Fibroblast of pulmonary artery (primary cell): ENCODE measurements around the gene LARGE1.

Source experiments
- DNase-seq: peaks from one replicate; pipeline ENCODE4 v3.0.0-alpha.2; 2010; ENCODE audit warnings: low read depth
- H3K4me3 ChIP-seq: replicated peaks from 2 replicates; pipeline ENCODE4 v1.5.1; 2011; ENCODE audit warnings: low read depth, mild to moderate bottlenecking, control low read depth, low read length, moderate library complexity
- TF ChIP-seq, protein P1 (sequence below): IDR thresholded peaks from 2 replicates; pipeline ENCODE4 v1.5.1; 2011; ENCODE audit warnings: mild to moderate bottlenecking, control low read depth, low read length, inconsistent platforms; ENCODE audit errors: missing control alignments

LARGE1 gene

DNA sequence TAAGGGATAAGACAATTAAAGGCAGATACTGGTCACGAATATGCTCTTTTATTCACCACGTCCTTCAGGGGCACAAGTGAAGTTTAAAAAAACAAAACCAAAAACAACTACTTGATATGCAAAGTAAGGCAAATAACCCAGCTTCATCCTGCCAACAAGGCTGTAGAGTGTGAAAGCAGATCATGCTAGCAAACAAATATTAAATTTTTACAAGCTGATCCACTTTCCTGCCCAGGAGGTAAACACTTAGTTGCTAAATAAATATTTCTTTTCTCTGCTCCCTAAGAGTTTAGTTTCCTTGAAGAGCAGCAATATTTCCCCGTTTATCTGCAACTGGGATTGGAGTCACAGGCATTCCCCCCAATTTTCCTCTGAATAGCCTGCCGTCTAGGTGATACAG is 300.2 kb downstream of the LARGE1 start:
- TF ChIP-seq, protein P1, sequence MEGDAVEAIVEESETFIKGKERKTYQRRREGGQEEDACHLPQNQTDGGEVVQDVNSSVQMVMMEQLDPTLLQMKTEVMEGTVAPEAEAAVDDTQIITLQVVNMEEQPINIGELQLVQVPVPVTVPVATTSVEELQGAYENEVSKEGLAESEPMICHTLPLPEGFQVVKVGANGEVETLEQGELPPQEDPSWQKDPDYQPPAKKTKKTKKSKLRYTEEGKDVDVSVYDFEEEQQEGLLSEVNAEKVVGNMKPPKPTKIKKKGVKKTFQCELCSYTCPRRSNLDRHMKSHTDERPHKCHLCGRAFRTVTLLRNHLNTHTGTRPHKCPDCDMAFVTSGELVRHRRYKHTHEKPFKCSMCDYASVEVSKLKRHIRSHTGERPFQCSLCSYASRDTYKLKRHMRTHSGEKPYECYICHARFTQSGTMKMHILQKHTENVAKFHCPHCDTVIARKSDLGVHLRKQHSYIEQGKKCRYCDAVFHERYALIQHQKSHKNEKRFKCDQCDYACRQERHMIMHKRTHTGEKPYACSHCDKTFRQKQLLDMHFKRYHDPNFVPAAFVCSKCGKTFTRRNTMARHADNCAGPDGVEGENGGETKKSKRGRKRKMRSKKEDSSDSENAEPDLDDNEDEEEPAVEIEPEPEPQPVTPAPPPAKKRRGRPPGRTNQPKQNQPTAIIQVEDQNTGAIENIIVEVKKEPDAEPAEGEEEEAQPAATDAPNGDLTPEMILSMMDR, result no peak

GRCh38 chr22:33606504-33606903 is 313.8 kb downstream of the LARGE1 start:
- no peak for DNase-seq
- TF ChIP-seq, protein P1, result no peak
- H3K4me3 ChIP-seq, result no peak overlapping the region

More for the DNA sequence above, 300.2 kb downstream of the LARGE1 start:
- DNase-seq, result no peak
- H3K4me3 ChIP-seq, result no peak overlapping the region

GRCh38 chr22:33605666-33606065 is 314.6 kb downstream of the LARGE1 start:
- TF ChIP-seq, protein P1, result no peak
- DNase-seq, result no peak
- no peak overlapping the region for H3K4me3 ChIP-seq

DNA sequence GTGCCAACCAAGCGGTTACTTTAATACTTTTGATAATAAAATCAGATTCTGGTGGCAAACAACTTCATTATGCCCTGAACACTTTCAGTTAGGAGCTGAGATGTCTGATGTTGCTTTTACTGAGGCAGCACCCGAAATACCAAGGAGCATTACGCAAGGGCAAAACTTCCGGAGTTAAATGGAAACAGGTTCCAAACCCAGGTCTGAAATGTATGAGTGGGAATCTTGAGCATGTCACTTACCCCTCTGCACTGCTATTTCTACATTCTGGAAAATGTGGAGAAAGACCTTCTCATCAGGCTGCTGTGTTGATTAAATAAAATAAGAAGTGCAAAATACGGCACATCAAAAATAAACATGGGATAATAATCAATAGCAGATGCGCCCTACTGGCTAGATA is 315.1 kb downstream of the LARGE1 start:
- TF ChIP-seq, protein P1, result no peak
- DNase-seq, result no peak
- H3K4me3 ChIP-seq, result no peak overlapping the region

DNA sequence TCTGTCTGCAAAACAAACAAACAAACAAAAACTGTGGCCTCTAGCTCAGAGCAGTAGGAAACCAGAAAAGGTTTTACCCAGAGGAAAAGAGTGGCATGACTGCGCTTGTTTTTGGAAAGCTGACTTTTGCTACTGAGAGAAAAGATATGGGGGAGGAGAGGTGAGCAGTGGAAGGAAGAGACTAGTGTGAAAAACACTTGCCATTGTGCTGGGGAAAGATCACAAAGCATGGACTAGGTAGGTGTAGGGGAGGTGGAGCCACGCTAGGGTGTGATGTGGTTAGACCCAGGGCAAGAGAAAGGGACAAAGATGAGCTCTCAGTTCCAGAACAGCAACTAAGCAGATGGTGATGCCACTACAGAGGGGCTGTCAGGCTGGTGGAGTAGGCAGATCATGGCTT is 319.2 kb downstream of the LARGE1 start:
- TF ChIP-seq, protein P1, result no peak
- H3K4me3 ChIP-seq, result no peak overlapping the region
- DNase-seq, result no peak

GRCh38 chr22:33600595-33600994 is 319.7 kb downstream of the LARGE1 start:
- H3K4me3 ChIP-seq, result no peak overlapping the region
- TF ChIP-seq, protein P1, result no peak
- no peak for DNase-seq

- DNase-seq, result no peak
- no peak overlapping the region for H3K4me3 ChIP-seq
- TF ChIP-seq, protein P1, result no peak
These were observed 320.2 kb downstream of the LARGE1 start for GRCh38 chr22:33600113-33600512.
